ENCODE results near the gene PWWP2B.
"Not testable (repeated sequence)": the region's sequence is repeated elsewhere in the genome, so short reads cannot be mapped to it uniquely, and the experiment has no call there.

Gene PWWP2B

GRCh38 chr10:132352462-132353308 lies 44.3 kb upstream of the PWWP2B start:
- DNase-seq (ENCODE audit: extremely low read depth, low read depth): not testable (repeated sequence)
- TF ChIP-seq, protein P1, sequence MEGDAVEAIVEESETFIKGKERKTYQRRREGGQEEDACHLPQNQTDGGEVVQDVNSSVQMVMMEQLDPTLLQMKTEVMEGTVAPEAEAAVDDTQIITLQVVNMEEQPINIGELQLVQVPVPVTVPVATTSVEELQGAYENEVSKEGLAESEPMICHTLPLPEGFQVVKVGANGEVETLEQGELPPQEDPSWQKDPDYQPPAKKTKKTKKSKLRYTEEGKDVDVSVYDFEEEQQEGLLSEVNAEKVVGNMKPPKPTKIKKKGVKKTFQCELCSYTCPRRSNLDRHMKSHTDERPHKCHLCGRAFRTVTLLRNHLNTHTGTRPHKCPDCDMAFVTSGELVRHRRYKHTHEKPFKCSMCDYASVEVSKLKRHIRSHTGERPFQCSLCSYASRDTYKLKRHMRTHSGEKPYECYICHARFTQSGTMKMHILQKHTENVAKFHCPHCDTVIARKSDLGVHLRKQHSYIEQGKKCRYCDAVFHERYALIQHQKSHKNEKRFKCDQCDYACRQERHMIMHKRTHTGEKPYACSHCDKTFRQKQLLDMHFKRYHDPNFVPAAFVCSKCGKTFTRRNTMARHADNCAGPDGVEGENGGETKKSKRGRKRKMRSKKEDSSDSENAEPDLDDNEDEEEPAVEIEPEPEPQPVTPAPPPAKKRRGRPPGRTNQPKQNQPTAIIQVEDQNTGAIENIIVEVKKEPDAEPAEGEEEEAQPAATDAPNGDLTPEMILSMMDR (IDR thresholded peaks at IDR 0.05; ENCODE audit: low read depth, low read length): peak; percentile 70

DNA sequence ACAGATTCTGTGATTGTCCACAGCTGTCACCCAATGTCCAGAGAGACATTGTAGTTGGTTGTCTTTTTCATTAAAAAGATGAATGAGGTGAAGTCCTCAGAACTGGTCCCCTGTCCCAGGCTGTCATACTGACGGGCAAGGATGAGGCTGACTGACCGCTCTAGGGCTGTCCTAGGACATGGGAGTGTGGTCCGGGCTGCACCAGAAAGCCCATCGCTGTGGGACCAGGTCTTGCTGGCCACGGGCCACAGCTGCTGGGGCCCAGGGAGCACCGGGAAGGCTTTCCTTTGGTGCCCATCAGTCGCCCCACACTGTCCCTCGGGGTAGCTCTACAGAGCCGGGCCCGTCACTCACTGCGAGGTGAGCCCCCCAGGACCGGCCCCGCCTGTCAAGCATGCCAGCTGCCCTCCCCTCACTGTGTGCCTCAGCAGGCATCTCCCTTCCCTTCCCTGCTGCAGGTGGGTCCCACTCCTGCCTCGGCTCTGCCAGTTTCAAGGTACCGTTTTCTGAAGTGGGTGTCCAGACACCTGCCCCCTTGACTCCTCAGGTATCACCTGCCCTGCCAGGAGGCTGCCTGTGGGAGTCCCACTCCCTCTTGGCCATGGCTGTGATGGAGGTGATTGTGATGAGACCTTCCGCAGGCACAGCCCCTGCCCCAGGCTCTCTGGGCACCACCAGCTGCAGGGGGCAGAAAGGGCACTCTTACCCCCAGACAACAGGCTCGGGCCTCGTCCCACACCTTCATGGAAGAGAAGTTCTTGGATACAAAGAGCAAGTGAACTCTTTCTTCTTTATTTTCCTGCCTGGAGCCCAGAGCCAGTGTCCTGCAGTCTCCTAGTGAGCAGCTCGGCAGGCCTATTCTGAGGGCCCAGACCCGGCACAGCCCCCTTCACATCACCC lies 43.3 kb upstream of the PWWP2B start:
- no peak for DNase-seq (ENCODE audit: extremely low read depth, low read depth)
- TF ChIP-seq, protein P1 (IDR thresholded peaks at IDR 0.05; ENCODE audit: low read depth, low read length): no peak

- DNase-seq (ENCODE audit: extremely low read depth, low read depth): no peak
- TF ChIP-seq, protein P1 (IDR thresholded peaks at IDR 0.05; ENCODE audit: low read depth, low read length): no peak
Measured at GRCh38 chr10:132354356-132355094, 42.5 kb upstream of the PWWP2B start.

GRCh38 chr10:132355297-132355696 lies 41.7 kb upstream of the PWWP2B start:
- TF ChIP-seq, protein P1 (IDR thresholded peaks at IDR 0.05; ENCODE audit: low read depth, low read length): no peak
- no peak for DNase-seq (ENCODE audit: extremely low read depth, low read depth)

DNA sequence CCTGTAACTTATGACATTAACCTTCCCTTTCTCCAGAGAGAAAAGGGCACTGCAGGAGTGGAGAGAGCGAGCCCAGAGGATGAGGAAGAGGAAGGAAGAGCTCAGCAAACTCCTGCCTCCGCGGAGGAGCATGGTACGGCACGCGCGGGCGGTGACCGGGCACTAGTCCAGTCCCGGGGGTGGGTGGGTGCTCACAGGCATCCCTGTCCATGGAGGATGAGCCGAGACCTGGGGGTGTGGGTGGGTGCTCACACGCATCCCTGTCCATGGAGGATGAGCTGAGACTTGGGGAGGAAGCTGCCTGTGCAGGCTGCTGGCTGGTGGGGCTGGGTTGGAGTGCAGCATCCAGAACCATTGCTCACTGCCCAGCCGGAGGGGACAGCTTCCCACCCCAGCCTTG lies 41.2 kb upstream of the PWWP2B start:
- no peak for DNase-seq (ENCODE audit: extremely low read depth, low read depth)
- TF ChIP-seq, protein P1 (IDR thresholded peaks at IDR 0.05; ENCODE audit: low read depth, low read length): no peak

DNA sequence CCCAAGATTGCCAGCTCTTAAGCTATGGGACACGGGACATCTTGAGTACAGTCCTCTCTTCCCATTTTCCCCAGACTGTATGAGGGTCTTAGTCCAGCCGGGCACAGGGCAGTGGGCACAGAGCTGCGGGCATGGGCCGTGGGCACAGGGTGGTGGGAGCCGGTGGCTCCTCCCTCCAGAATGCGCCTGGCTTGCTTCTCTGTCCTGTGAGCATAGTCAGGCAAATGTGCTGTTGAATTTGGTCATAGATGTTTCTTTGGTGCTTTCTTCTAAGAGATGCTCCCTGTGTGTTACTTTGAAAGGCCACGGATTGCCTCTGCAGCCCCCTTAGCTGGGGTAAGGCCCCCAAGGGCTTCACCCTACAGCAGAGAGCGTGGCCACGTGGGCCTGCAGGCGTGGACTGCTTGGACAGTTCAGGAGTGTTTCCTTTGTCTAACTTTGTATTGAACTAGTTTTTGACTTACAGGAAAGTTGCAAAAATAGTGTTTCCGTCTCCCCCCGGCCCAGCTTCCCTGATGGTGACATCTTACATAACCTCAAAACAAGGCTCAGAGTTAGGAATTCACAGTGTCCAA lies 40.3 kb upstream of the PWWP2B start:
- TF ChIP-seq, protein P1 (IDR thresholded peaks at IDR 0.05; ENCODE audit: low read depth, low read length): no peak
- no peak for DNase-seq (ENCODE audit: extremely low read depth, low read depth)

Measured in AG09319 (cell line).